ENCODE results near the gene FGD2. TPM values are rescaled to one million over a fixed set of nuclear protein-coding genes. Genes with fewer than 3 reads are reported as not detected.

The FGD2 gene
- total RNA-seq, 4 donors from 2014 or later, result 14.9 to 25.8 (median 23.1) TPM

DNA sequence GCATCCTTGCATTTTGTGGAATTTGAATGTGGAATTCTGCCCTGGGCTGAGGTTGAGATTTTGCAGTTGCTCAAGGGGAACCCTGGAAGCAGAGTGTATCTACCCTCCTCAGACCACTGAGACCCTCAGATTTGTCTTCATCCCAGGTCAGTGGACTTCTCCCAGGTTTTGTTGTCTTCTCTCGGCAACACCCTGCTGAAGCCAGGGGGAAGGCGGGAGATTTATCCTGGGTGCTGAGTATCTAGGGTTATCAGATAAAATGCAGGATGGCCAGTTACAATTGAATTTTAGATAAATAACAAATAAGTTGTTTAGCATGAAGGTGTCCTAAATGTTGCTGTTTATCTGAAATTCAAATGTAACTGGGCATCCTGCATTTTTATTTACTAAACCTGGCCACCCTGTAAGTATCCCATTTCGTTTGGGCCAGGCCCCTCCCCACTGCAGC, 43.0 kb downstream of the FGD2 start:
- TF ChIP-seq POLR2A (IDR thresholded peaks at IDR 0.05), result no peak
- TF ChIP-seq, protein P1, sequence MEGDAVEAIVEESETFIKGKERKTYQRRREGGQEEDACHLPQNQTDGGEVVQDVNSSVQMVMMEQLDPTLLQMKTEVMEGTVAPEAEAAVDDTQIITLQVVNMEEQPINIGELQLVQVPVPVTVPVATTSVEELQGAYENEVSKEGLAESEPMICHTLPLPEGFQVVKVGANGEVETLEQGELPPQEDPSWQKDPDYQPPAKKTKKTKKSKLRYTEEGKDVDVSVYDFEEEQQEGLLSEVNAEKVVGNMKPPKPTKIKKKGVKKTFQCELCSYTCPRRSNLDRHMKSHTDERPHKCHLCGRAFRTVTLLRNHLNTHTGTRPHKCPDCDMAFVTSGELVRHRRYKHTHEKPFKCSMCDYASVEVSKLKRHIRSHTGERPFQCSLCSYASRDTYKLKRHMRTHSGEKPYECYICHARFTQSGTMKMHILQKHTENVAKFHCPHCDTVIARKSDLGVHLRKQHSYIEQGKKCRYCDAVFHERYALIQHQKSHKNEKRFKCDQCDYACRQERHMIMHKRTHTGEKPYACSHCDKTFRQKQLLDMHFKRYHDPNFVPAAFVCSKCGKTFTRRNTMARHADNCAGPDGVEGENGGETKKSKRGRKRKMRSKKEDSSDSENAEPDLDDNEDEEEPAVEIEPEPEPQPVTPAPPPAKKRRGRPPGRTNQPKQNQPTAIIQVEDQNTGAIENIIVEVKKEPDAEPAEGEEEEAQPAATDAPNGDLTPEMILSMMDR (IDR thresholded peaks at IDR 0.05), result no peak
- Histone ChIP-seq H3K4me3 (replicated peaks in 1 of 3) (no peak overlapping the region), H3K27me3 (no peaks in the 10 kb centered on the region), H3K9me3 (no peaks in the 10 kb centered on the region), H3K27ac (no peak overlapping the region), H3K4me1 (peaks cover 0 to 21% of the 10 kb centered on the region in 2 donors), H3K36me3 (no peaks in the 10 kb centered on the region)
- WGBS, 2 donors, result 72 to 74% methylated on average over 3 of the region's 3 CpGs
- intact Hi-C loops (cut with DNase I), result no loop called here
- no peak for DNase-seq

- H3K27ac ChIP-seq, result no peak overlapping the region
- DNase-seq, result peak in 1 of 2 donors; percentile 20
- no peaks in the 10 kb centered on the region for H3K27me3 ChIP-seq
- no peak overlapping the region for H3K4me3 ChIP-seq (replicated peaks in 1 of 3)
- H3K9me3 ChIP-seq, result no peaks in the 10 kb centered on the region
- 68 to 77% methylated on average over 19 of the region's 19 CpGs for whole genome bisulfite sequencing, 2 donors
- intact Hi-C loops (cut with DNase I), result no loop called here
- no peaks in the 10 kb centered on the region for H3K36me3 ChIP-seq
- peaks cover 0 to 21% of the 10 kb centered on the region in 2 donors for H3K4me1 ChIP-seq
- TF ChIP-seq, protein P1 (IDR thresholded peaks at IDR 0.05), result no peak
Observed at GRCh38 chr6:37048851-37049757, 43.6 kb downstream of the FGD2 start.

- TF ChIP-seq POLR2A (IDR thresholded peaks at IDR 0.05), result no peak
- TF ChIP-seq, protein P1 (IDR thresholded peaks at IDR 0.05), result no peak
- Histone ChIP-seq H3K4me3 (replicated peaks in 1 of 3) (no peak overlapping the region), H3K27me3 (no peaks in the 10 kb centered on the region), H3K4me1 (peaks cover 0 to 21% of the 10 kb centered on the region in 2 donors), H3K36me3 (no peaks in the 10 kb centered on the region), H3K9me3 (no peaks in the 10 kb centered on the region), H3K27ac (no peak overlapping the region)
- intact Hi-C loops (cut with DNase I), result loop anchor here (2.0 kb wide), 1 partner anchor 123 kb away; no protein-coding TSS in a partner anchor
- WGBS, 2 donors, result 84 to 95% methylated on average over 3 of the region's 3 CpGs
- DNase-seq, result no peak
Observed at GRCh38 chr6:37049758-37050044, 44.2 kb downstream of the FGD2 start.

DNA sequence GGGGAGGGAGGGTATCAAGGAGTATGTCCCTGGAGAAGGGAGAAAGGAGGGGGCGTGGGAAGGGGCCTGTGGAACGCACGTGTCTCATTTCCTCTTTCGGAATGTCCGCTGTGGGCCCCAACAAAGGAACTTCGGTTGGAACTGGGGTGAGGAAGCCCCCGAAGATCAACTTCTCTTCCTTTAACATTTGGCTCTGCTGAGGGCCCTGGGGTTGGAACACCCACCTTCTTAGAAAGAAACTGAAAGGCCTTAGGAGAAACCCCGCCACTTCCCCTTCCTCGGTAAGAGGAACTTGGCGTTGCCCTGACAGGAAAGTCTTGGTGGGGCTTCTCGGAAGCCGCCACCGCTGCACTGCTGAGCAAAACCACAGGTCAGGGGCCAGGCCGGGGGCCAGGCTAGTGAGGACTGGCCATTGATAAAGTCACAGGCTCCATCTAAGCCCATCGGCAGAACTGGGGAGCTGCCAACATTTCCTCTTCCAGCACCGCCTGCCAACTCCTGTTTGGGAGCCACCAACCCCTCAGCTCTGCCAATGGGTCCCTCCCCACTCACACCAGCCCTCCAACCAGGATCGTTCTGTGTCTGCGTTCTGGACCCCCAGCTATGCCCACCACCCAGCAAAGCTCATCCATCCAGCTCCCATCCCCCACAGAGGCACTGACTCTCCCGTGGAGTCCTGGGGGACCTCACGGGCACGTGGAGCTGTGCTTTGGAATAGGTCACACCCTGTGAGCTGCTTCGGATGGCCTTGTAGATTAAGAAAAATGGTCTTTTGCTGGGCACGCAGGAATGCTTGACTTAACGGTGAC, 44.8 kb downstream of the FGD2 start:
- DNase-seq, result peak; percentile 22 to 27
- Histone ChIP-seq H3K27me3 (no peaks in the 10 kb centered on the region), H3K4me1 (peaks cover 0 to 21% of the 10 kb centered on the region in 2 donors), H3K9me3 (no peaks in the 10 kb centered on the region), H3K36me3 (no peaks in the 10 kb centered on the region), H3K4me3 (replicated peaks in 1 of 3) (no peak overlapping the region), H3K27ac (no peak overlapping the region)
- TF ChIP-seq POLR2A (IDR thresholded peaks at IDR 0.05), result no peak
- TF ChIP-seq, protein P1 (IDR thresholded peaks at IDR 0.05), result no peak
- 70 to 78% methylated on average over 18 to 24 of the region's 24 CpGs for WGBS, 2 donors
- intact Hi-C loops (cut with DNase I), result loop anchor here (2.0 kb wide), 1 partner anchor 123 kb away; no protein-coding TSS in a partner anchor

DNA sequence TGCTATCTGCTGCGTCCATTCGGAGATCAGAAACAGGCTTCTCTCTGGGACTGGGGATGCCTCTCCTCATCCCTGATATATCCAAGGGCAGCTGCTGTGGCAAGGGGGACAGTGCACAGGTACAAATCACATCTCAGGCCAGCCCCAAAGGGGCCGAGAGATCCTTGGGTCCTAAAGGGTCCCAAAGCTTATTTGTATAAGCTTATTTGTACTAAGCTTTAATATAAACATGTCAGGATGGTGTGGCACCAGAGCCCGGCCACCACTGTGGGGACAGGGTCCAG, 45.3 kb downstream of the FGD2 start:
- DNase-seq, result no peak
- Histone ChIP-seq H3K27me3 (no peaks in the 10 kb centered on the region), H3K4me3 (replicated peaks in 1 of 3) (no peak overlapping the region), H3K9me3 (no peaks in the 10 kb centered on the region), H3K27ac (no peak overlapping the region), H3K36me3 (no peaks in the 10 kb centered on the region), H3K4me1 (peaks cover 0 to 21% of the 10 kb centered on the region in 2 donors)
- WGBS, 2 donors, result 81 to 85% methylated on average over 3 of the region's 4 CpGs
- intact Hi-C loops (cut with DNase I), result loop anchor here (2.0 kb wide), 1 partner anchor 122 kb away; no protein-coding TSS in a partner anchor
- no peak for TF ChIP-seq POLR2A (IDR thresholded peaks at IDR 0.05)
- TF ChIP-seq, protein P1 (IDR thresholded peaks at IDR 0.05), result no peak
